ENCODE data around the gene OXCT2.

- no peak for TF ChIP-seq POLR2A (IDR thresholded peaks at IDR 0.05; ENCODE audit: low read length)
- no peak for TF ChIP-seq GATA1 (IDR thresholded peaks at IDR 0.05; ENCODE audit: low read depth, low read length)
These were observed 38.4 kb downstream of the OXCT2 start for GRCh38 chr1:39732730-39733129.

Data from erythroblast (primary cell).